ENCODE results near the gene ARHGEF28.

DNA sequence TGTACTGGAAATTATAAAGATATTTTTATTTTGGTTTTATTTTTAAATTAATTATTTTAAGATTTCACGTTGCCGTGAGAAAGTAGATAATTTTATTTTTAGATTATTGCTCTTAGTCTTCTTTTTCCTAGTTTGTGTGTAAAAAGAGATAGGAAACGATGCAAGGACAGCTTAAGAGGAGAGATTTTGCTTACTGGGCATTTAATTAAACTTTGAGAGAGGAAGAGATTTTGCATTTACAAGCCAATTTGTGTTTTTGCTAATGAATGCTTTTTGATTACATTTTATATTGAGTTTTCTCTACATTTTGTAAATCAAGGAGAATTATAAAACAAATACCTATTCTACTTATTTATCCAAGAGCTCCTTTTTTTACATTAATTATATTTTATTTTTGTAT is 64.0 kb downstream of the ARHGEF28 start:
- TF ChIP-seq, protein P1, sequence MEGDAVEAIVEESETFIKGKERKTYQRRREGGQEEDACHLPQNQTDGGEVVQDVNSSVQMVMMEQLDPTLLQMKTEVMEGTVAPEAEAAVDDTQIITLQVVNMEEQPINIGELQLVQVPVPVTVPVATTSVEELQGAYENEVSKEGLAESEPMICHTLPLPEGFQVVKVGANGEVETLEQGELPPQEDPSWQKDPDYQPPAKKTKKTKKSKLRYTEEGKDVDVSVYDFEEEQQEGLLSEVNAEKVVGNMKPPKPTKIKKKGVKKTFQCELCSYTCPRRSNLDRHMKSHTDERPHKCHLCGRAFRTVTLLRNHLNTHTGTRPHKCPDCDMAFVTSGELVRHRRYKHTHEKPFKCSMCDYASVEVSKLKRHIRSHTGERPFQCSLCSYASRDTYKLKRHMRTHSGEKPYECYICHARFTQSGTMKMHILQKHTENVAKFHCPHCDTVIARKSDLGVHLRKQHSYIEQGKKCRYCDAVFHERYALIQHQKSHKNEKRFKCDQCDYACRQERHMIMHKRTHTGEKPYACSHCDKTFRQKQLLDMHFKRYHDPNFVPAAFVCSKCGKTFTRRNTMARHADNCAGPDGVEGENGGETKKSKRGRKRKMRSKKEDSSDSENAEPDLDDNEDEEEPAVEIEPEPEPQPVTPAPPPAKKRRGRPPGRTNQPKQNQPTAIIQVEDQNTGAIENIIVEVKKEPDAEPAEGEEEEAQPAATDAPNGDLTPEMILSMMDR (IDR thresholded peaks at IDR 0.05; ENCODE audit: borderline replicate concordance, extremely low read depth, low read length, poor library complexity, severe bottlenecking) = no peak
- TF ChIP-seq EZH2 (IDR thresholded peaks at IDR 0.05; ENCODE audit: borderline replicate concordance, low read depth, low read length, severe bottlenecking) = no peak

All from DND-41 (cell line).